OCI-LY1 (cell line): Measurements from ENCODE around the gene IFI27L1.

Source experiments
- EZH2 ChIP-seq: fragments of 200-600 bp; sonication (generic), shearing (Covaris generic); IDR thresholded peaks from 2 replicates; pipeline ENCODE4 v1.8.0; 2017; ENCODE audit warnings: borderline replicate concordance, mixed run types, mild to moderate bottlenecking, antibody characterized with exemption, low read length, moderate library complexity, mixed read lengths
- TF ChIP-seq, protein P1 (sequence below): fragments of 200-600 bp; sonication (generic), shearing (Covaris generic); IDR thresholded peaks from 2 replicates; pipeline ENCODE4 v1.5.1; 2017; ENCODE audit warnings: mild to moderate bottlenecking, antibody characterized with exemption, low read length, moderate library complexity, mixed read lengths

DNA sequence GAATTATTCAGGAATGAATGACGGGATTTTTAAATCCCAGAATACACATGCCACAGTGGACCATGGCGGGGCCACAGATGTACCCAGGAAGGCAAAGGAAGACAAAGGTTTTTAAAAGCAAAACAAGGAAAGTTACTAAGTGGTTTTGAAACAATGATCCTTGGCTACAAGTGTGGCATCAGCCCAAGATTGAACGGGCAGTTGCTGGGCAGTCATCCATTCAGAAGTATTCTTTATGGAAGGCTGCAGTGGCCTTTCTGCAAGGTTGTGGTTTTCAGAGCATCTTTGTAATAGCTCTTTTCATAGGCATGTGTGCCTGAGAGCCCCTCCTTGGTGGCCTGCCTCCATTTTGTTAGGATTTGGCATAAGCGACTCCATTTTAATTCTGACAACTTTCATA lies 16.0 kb downstream of the IFI27L1 start:
- TF ChIP-seq, protein P1, sequence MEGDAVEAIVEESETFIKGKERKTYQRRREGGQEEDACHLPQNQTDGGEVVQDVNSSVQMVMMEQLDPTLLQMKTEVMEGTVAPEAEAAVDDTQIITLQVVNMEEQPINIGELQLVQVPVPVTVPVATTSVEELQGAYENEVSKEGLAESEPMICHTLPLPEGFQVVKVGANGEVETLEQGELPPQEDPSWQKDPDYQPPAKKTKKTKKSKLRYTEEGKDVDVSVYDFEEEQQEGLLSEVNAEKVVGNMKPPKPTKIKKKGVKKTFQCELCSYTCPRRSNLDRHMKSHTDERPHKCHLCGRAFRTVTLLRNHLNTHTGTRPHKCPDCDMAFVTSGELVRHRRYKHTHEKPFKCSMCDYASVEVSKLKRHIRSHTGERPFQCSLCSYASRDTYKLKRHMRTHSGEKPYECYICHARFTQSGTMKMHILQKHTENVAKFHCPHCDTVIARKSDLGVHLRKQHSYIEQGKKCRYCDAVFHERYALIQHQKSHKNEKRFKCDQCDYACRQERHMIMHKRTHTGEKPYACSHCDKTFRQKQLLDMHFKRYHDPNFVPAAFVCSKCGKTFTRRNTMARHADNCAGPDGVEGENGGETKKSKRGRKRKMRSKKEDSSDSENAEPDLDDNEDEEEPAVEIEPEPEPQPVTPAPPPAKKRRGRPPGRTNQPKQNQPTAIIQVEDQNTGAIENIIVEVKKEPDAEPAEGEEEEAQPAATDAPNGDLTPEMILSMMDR: no peak
- no peak for TF ChIP-seq EZH2
